NCI-H226 (cell line): ENCODE results near the gene GPATCH4.
"Not testable (repeated sequence)": the region's sequence is repeated elsewhere in the genome, so short reads cannot be mapped to it uniquely, and the experiment has no call there.

Source experiments
- DNase-seq: peaks from one replicate; pipeline ENCODE4 v3.0.0-alpha.2; 2015

The GPATCH4 gene

GRCh38 chr1:156601122-156601830 lies at the start of gene GPATCH4:
Gene GPATCH4, minus strand, starts transcription at chr1:156601479.
- DNase-seq: peak; percentile 81

GRCh38 chr1:156648951-156649350 lies 47.7 kb upstream of the GPATCH4 start:
- no peak for DNase-seq

GRCh38 chr1:156648496-156648895 lies 47.2 kb upstream of the GPATCH4 start:
- no peak for DNase-seq

GRCh38 chr1:156647351-156647750 lies 46.1 kb upstream of the GPATCH4 start:
- no peak for DNase-seq

- DNase-seq: no peak
These were observed 45.5 kb upstream of the GPATCH4 start for GRCh38 chr1:156646738-156647211.

GRCh38 chr1:156645666-156646065 lies 44.4 kb upstream of the GPATCH4 start:
- no peak for DNase-seq

- DNase-seq: no peak
These were observed 43.8 kb upstream of the GPATCH4 start for GRCh38 chr1:156645056-156645455.

- DNase-seq: no peak
These were observed 43.4 kb upstream of the GPATCH4 start for GRCh38 chr1:156644640-156645039.

- DNase-seq: no peak
These were observed 42.9 kb upstream of the GPATCH4 start for GRCh38 chr1:156644146-156644545.

GRCh38 chr1:156643778-156644092 lies 42.5 kb upstream of the GPATCH4 start:
- DNase-seq: no peak

- no peak for DNase-seq
These were observed 41.9 kb upstream of the GPATCH4 start for GRCh38 chr1:156643049-156643777.

- no peak for DNase-seq
These were observed 41.2 kb upstream of the GPATCH4 start for GRCh38 chr1:156642265-156643048.

GRCh38 chr1:156641761-156642264 lies 40.5 kb upstream of the GPATCH4 start, which contains the start of gene BCAN:
Gene BCAN, plus strand, starts transcription at chr1:156642117. Its CDS starts 3,938 bp downstream, at chr1:156646055.
- DNase-seq: no peak

GRCh38 chr1:156640842-156641706 lies 39.8 kb upstream of the GPATCH4 start:
- DNase-seq: no peak

GRCh38 chr1:156639601-156640101 lies 38.4 kb upstream of the GPATCH4 start:
- DNase-seq: no peak

- DNase-seq: peak; percentile 37
These were observed 37.1 kb upstream of the GPATCH4 start for GRCh38 chr1:156638189-156638985.

GRCh38 chr1:156632355-156632754 lies 31.1 kb upstream of the GPATCH4 start:
- no peak for DNase-seq

GRCh38 chr1:156631152-156631551 lies 29.9 kb upstream of the GPATCH4 start:
- not testable (repeated sequence) for DNase-seq

- no peak for DNase-seq
These were observed 28.7 kb upstream of the GPATCH4 start for GRCh38 chr1:156629823-156630449.

- DNase-seq: no peak
These were observed 26.1 kb upstream of the GPATCH4 start for GRCh38 chr1:156627313-156627880.
